ENCODE data around the gene MRPL4. TPM values are rescaled to one million over a fixed set of nuclear protein-coding genes. Genes with fewer than 3 reads are reported as not detected.

Gene MRPL4
- total RNA-seq, 1 donor from 2014 or later = 39.4 TPM

GRCh38 chr19:10299545-10300458 is 47.8 kb downstream of the MRPL4 start:
- TF ChIP-seq, protein P1, sequence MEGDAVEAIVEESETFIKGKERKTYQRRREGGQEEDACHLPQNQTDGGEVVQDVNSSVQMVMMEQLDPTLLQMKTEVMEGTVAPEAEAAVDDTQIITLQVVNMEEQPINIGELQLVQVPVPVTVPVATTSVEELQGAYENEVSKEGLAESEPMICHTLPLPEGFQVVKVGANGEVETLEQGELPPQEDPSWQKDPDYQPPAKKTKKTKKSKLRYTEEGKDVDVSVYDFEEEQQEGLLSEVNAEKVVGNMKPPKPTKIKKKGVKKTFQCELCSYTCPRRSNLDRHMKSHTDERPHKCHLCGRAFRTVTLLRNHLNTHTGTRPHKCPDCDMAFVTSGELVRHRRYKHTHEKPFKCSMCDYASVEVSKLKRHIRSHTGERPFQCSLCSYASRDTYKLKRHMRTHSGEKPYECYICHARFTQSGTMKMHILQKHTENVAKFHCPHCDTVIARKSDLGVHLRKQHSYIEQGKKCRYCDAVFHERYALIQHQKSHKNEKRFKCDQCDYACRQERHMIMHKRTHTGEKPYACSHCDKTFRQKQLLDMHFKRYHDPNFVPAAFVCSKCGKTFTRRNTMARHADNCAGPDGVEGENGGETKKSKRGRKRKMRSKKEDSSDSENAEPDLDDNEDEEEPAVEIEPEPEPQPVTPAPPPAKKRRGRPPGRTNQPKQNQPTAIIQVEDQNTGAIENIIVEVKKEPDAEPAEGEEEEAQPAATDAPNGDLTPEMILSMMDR (IDR thresholded peaks at IDR 0.05) = no peak
- no peak for DNase-seq (ENCODE audit: low spot score)
- Mint-ChIP-seq H3K4me1 (ENCODE audit: low read depth) (peaks cover 7% of the 10 kb centered on the region), H3K27me3 (ENCODE audit: low read depth) (peaks cover 18% of the 10 kb centered on the region), H3K27ac (ENCODE audit: unreplicated experiment) (no peak overlapping the region), H3K4me3 (ENCODE audit: unreplicated experiment) (no peak overlapping the region), H3K36me3 (ENCODE audit: low read depth) (peaks cover 2% of the 10 kb centered on the region), H3K9me3 (ENCODE audit: low read depth) (no peaks in the 10 kb centered on the region)

GRCh38 chr19:10305139-10305806 is 53.3 kb downstream of the MRPL4 start:
- DNase-seq (ENCODE audit: low spot score) = no peak
- Mint-ChIP-seq H3K4me1 (ENCODE audit: low read depth) (peaks cover 3% of the 10 kb centered on the region), H3K4me3 (ENCODE audit: unreplicated experiment) (no peak overlapping the region), H3K9me3 (ENCODE audit: low read depth) (no peaks in the 10 kb centered on the region), H3K36me3 (ENCODE audit: low read depth) (peaks cover under 1% of the 10 kb centered on the region), H3K27ac (ENCODE audit: unreplicated experiment) (no peak overlapping the region), H3K27me3 (ENCODE audit: low read depth) (peaks cover 3% of the 10 kb centered on the region)
- TF ChIP-seq, protein P1 (IDR thresholded peaks at IDR 0.05) = no peak

GRCh38 chr19:10306327-10306726 is 54.3 kb downstream of the MRPL4 start:
- no peak for DNase-seq (ENCODE audit: low spot score)
- peaks cover 2% of the 10 kb centered on the region for H3K36me3 Mint-ChIP-seq (ENCODE audit: low read depth)
- no peak overlapping the region for H3K27ac Mint-ChIP-seq (ENCODE audit: unreplicated experiment)
- H3K4me3 Mint-ChIP-seq (ENCODE audit: unreplicated experiment) = no peak overlapping the region
- peaks cover under 1% of the 10 kb centered on the region for H3K27me3 Mint-ChIP-seq (ENCODE audit: low read depth)
- TF ChIP-seq, protein P1 (IDR thresholded peaks at IDR 0.05) = no peak
- no peaks in the 10 kb centered on the region for H3K9me3 Mint-ChIP-seq (ENCODE audit: low read depth)
- H3K4me1 Mint-ChIP-seq (ENCODE audit: low read depth) = peaks cover 3% of the 10 kb centered on the region

DNA sequence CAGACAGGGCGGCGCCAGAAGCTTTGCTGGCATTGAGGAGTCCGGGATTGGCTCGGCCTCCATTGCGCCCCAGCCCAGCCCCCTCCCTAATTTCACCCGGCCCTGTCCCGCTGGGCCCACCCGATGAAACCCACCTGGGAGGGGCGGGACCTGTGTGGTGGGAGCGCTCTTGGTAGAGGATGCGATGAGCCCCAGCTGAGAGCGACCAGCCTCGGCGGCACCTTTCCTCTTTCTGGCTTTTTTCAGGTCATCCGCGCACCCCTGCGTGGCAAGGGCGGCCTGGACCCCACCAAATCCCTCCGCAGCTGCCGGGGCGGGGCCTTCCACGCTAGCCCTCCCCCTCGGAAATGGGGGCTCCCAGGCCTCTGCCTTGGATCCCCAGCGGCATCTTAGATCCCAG is 57.4 kb downstream of the MRPL4 start, which contains the start of gene ZGLP1:
ZGLP1 (minus strand) TSS at position 393 of the 400 bp plus-strand sequence.
- no peak within 1 kb of the TSS for H3K4me3 Mint-ChIP-seq (ENCODE audit: unreplicated experiment)

More for the DNA sequence above, 57.4 kb downstream of the MRPL4 start, which contains the start of gene ZGLP1:
- peaks cover 4% of the 10 kb centered on the region for H3K36me3 Mint-ChIP-seq (ENCODE audit: low read depth)
- H3K9me3 Mint-ChIP-seq (ENCODE audit: low read depth) = no peaks in the 10 kb centered on the region
- DNase-seq (ENCODE audit: low spot score) = no peak
- peaks cover 6% of the 10 kb centered on the region for H3K4me1 Mint-ChIP-seq (ENCODE audit: low read depth)
- H3K27ac Mint-ChIP-seq (ENCODE audit: unreplicated experiment) = peak within 1 kb of the TSS; percentile 32
- no peaks in the 10 kb centered on the region for H3K27me3 Mint-ChIP-seq (ENCODE audit: low read depth)
- TF ChIP-seq, protein P1 (IDR thresholded peaks at IDR 0.05) = no peak

Small RNA genes within 50 kb of the gene (microRNA-seq; reads per million reads assigned to microRNA genes)
- gene MIR4322 (ENCODE audit: borderline number of aligned reads) = not detected

Other genes with a start within 250 kb of the MRPL4 start
- gene COL5A3, start 241.7 kb upstream of the MRPL4 start, total RNA-seq = 24.8 to 65.9 TPM (median 63.6 TPM) in 3 replicates
- not detected in 3 replicates for gene RDH8, start 238.7 kb upstream of the MRPL4 start, total RNA-seq
- gene SHFL, start 165.9 kb upstream of the MRPL4 start, total RNA-seq = 15.8 to 21.8 TPM (median 19.9 TPM) in 3 replicates
- 0.45 to 0.46 TPM in 2 of 3 replicates, not detected in the other for gene ANGPTL6, start 149.5 kb upstream of the MRPL4 start, total RNA-seq
- gene PPAN, start 145.9 kb upstream of the MRPL4 start, total RNA-seq = 28.2 to 33.1 TPM (median 31.0 TPM) in 3 replicates
- 9.5 to 13.5 TPM (median 10.4 TPM) in 3 replicates for gene P2RY11, start 140.5 kb upstream of the MRPL4 start, total RNA-seq
- 145 to 149 TPM (median 146 TPM) in 3 replicates for gene EIF3G, start 132.3 kb upstream of the MRPL4 start, total RNA-seq
- 46.1 to 90.2 TPM (median 47.8 TPM) in 3 replicates for gene DNMT1, start 57.3 kb upstream of the MRPL4 start, total RNA-seq
- 4.7 to 13.4 TPM (median 12.0 TPM) in 3 replicates for gene S1PR2, start 20.9 kb upstream of the MRPL4 start, total RNA-seq
- 3.5 to 21.8 TPM (median 19.0 TPM) in 3 replicates for gene ICAM1, start 18.9 kb downstream of the MRPL4 start, total RNA-seq
- 0.31 TPM in 1 of 3 replicates, not detected in the others for gene ICAM4, start 34.7 kb downstream of the MRPL4 start, total RNA-seq
- 2.2 to 9.3 TPM (median 8.9 TPM) in 3 replicates for gene ICAM5, start 37.7 kb downstream of the MRPL4 start, total RNA-seq
- gene ZGLP1, start 57.6 kb downstream of the MRPL4 start, total RNA-seq = 3.4 to 6.2 TPM (median 4.3 TPM) in 3 replicates
- gene FDX2, start 63.8 kb downstream of the MRPL4 start, total RNA-seq = 21.0 to 22.3 TPM (median 21.2 TPM) in 3 replicates
- gene RAVER1, start 81.3 kb downstream of the MRPL4 start, total RNA-seq = 32.3 to 38.2 TPM (median 33.0 TPM) in 3 replicates
- 14.0 to 17.0 TPM (median 15.3 TPM) in 3 replicates for gene ICAM3, start 87.4 kb downstream of the MRPL4 start, total RNA-seq
- gene TYK2, start 128.4 kb downstream of the MRPL4 start, total RNA-seq = 94.4 to 132 TPM (median 104 TPM) in 3 replicates
- gene CDC37, start 151.3 kb downstream of the MRPL4 start, total RNA-seq = 137 to 159 TPM (median 141 TPM) in 3 replicates
- 16.8 to 18.9 TPM (median 18.8 TPM) in 3 replicates for gene PDE4A, start 168.3 kb downstream of the MRPL4 start, total RNA-seq